Umbilical cord (tissue), 2 donors: ENCODE measurements around the gene SGTB. TPM values are rescaled to one million over a fixed set of nuclear protein-coding genes. Genes with fewer than 3 reads are reported as not detected.
"Not testable (repeated sequence)": the region's sequence is repeated elsewhere in the genome, so short reads cannot be mapped to it uniquely, and the experiment has no call there.

Experiments used
- DNase-seq: peaks from one replicate; pipeline ENCODE4 v3.0.0-alpha.2; 2015; ENCODE audit warnings: low spot score
- total RNA-seq: library from RNA; depleted of rRNA; stranded (reverse); fragments of >200 nt; gene quantifications from one replicate; pipeline ENCODE4 v1.2.3, GENCODE V29; 2014; ENCODE audit warnings: low replicate concordance; ENCODE audit not compliant: insufficient read depth

The SGTB gene
- total RNA-seq, 1 donor from 2014 or later: 11.8 TPM

GRCh38 chr5:65734921-65735320 lies 13.0 kb upstream of the SGTB start:
- no peak for DNase-seq

GRCh38 chr5:65734196-65734775 lies 12.4 kb upstream of the SGTB start:
- DNase-seq: not testable (repeated sequence)

GRCh38 chr5:65732046-65732445 lies 10.1 kb upstream of the SGTB start:
- DNase-seq: peak; percentile 13

- DNase-seq: no peak
Observed at GRCh38 chr5:65730910-65731309, 9.0 kb upstream of the SGTB start.

DNA sequence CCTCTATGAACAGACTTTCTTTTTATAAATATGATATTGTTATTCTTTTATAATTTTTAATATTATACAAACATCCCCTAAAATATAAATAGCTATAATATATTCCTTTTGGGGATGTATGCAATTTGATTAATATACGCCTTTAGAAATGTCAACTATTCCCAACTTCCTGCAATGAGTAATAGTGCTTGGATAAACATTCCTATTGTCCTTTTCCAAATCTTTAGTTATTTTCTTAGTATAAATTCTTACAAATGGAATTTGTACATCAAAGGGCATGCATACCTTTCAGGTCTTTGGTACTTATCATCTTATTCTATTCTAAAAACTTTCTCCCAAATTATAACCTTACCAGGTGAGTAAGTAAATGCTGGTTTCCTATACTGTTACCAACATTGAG lies 6.3 kb upstream of the SGTB start:
- DNase-seq: no peak

- DNase-seq: no peak
Observed at GRCh38 chr5:65727491-65728156, 5.7 kb upstream of the SGTB start.

GRCh38 chr5:65722575-65723403 lies 880 bp upstream of the SGTB start:
- DNase-seq: peak; percentile 52

DNA sequence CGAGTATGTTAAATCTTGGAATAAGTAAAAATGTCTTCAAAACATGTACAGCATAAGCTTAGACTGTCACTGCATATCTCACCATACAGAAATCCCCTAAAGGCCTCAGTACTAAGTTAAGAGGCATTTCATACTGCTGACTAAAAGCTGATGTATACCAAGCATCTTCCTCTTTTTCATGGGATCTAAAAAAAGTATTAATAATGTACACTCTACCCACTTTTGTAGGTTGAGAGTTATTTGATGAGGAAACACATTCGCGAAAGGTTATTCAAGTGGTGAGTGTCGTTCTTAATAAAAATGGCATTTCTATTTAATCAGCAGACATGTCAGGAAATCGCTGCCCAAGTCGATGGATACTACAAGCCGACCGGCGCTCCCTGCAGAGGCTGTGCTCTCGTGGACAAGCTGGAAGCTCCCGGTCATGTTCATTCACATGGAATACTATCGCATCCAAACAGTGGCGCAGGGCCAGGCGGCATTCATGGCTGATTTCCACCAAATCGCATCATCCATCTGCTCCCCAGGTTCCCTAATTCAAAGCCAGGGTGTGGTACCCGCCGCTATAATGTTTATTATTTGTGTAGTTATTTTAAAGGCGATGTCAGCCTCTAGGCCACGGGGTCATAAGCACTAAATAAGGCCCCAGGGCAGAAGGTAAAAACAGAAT lies 724 bp downstream of the SGTB start:
- DNase-seq: peak; percentile 76

DNA sequence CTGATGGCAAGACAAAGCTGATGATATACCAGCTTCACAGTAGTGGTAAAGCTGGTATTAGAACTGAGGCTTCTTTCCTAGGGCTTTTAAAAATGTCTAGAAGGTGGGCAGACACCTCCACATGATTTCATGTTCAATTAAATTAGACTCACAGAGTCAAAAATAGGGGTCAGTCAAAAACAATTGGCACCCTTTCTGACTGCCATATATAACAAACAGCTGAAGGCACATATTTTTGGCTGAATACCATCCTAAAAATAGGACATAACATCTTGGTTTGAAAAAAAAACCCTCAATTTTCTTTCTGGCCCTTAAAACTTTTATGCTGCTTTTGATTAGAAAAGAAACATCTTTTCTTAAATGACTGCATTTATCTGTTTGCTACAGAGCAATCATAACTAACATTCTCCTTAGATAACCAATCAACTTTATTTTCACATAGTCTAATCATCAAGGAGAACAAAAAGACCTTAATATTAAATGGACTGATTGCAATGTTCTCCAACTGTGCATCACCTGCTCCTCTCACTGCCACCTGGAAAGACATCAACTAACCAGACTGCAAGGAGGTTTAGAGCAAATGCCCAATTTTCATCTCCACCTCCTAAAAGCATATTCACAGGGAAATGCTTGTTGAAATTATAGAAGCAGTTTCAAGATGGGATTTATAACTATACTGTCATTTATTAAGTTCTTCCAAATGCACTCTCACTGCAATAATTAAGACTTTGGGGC lies 3.2 kb downstream of the SGTB start:
- DNase-seq: no peak

DNA sequence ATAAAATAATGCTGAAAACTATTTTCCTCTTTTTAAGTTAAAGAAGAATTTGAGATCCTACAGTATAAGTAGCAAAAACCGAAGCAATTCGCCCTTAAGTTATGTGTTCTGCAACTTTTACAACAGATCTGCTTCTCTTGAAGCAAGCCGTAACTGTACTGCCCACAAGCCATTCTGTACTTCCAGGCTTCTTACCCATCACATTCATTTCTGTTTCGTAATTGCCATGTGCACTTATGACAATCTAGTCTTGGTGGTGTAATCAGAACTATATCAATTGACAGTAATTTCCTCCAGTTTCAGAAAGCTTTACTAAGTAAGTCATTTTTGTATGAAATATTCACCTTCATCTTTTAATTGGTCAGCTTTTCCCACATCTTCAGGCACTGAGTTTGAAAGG lies 13.8 kb downstream of the SGTB start:
- DNase-seq: peak; percentile 20

DNA sequence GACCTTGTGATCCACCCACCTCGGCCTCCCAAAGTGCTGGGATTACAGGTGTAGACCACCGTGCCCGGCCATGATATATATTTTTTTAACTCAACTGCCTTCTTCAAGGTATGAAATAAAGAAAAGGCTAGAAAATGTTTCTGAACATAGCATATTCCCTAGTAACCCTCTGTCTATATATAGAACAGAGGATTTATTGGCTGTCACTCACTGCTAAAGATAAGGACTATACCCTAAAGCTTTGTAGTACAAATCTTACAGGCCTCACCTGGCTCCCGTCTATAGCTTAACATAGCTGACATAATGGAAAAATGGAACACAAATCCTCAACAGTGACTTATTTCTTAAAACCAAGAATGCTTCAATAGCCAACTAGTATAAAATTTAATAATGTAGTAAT lies 14.2 kb downstream of the SGTB start:
- DNase-seq: peak; percentile 10

DNA sequence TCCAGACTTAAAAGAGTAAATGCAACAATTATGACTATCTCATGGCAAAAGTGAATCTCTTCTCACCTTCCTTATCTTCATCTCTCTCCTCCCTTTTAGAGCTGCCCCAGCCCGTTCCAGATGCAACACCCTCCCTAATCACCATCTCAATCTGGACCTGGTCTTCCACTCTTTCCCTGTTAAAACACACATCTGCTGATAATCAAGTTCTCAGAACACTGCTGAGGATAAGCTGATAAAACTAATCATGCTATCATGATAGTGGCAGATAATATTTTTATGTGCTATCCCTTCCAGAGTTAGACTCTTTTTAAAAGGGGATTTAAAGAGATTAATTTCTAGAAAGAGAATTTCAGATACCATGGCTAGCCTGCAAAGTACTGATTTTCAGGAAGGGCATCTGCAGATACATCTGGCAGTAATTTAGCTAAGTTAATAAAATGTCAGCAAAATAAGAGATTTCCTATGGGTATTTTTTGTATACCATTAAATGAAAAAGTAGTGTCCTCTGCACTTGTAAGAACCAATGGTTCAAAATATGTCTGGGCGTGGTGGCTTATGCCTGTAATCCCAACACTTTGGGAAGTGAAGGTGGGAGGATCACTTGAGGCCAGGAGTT lies 17.2 kb downstream of the SGTB start:
- DNase-seq: peak; percentile 85

- no peak for DNase-seq
Observed at GRCh38 chr5:65702036-65702435, 19.9 kb downstream of the SGTB start.

DNA sequence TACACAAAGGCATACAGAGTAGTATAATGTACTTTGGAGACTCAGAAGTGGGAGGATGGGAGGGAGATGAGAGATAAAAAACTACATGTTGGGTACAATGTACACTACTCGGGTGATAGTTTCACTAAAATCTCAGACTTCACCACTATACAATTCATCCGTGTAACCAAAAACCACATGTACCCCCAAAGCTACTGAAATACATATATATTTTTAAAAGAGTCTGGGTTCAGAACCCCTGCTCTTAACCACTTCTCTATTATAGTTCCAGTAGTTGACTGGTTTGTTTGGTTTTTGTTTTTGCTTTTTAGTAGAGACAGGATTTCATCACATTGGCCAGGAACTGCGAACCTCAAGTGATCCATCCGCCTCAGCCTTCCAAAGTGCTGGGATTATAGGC lies 22.6 kb downstream of the SGTB start:
- no peak for DNase-seq

GRCh38 chr5:65696892-65697291 lies 25.0 kb downstream of the SGTB start:
- no peak for DNase-seq

DNA sequence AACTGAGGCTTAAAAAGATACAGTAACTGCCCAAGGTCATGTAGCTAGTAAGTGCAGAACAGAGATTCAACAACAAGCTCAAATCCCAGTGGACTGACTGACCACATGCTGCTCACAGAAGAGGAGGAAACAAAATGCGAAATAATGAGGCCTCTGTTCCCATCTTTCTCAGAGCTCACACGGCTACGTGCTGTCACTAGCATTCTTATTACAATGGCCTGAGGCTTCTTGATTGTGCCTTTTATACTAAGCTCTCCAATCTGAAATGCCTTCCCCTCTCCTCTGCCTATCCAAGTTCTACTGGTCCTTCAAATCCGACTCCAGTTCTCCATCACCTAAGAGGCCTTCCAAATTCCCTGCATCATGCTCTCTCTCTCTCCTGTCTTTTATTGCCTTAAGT lies 26.0 kb downstream of the SGTB start:
- DNase-seq: no peak

- DNase-seq: peak; percentile 18
Observed at GRCh38 chr5:65695162-65695755, 26.6 kb downstream of the SGTB start.

DNA sequence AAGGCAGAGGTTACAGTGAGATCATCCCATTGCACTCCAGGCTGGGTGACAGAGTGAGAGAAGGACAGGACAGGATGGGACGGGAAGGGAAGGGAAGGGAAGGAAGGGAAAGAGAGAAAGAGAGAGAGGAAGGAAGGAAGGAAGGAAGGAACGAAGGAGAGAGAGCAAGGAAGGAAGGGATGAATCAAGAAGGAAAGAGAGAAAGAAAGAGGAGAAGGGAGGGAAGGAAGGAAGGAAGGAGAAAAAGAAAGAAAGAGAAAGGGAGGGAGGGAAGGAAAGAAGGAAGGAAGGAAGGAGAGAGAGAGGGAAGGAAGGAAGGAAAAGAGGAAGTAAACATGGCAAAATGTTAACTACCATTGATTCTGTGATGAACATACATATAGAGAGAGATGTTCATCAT lies 28.8 kb downstream of the SGTB start:
- no peak for DNase-seq

- no peak for DNase-seq
Observed at GRCh38 chr5:65682148-65682547, 39.8 kb downstream of the SGTB start.

- DNase-seq: not testable (repeated sequence)
Observed at GRCh38 chr5:65676056-65676455, 45.9 kb downstream of the SGTB start.

- peak; percentile 3 for DNase-seq
Observed at GRCh38 chr5:65674749-65675148, 47.2 kb downstream of the SGTB start.
